GM12891 (cell line): ENCODE data around the gene UGT1A8.
"Not testable (repeated sequence)": the region's sequence is repeated elsewhere in the genome, so short reads cannot be mapped to it uniquely, and the experiment has no call there.

Source experiments
- DNase-seq: peaks from one replicate; pipeline ENCODE4 v3.0.0; 2011; ENCODE audit warnings: low spot score; ENCODE audit not compliant: insufficient read length
- FAIRE-seq: peaks from 2 replicates; lab custom pipeline; 2011; peaks lifted over from hg19 to GRCh38; lab: Jason Lieb, UNC
- PAX5 ChIP-seq: IDR thresholded peaks from 2 replicates; pipeline ENCODE4 v1.6.1; 2011; ENCODE audit warnings: low read length, moderate library complexity, mild to moderate bottlenecking; ENCODE audit not compliant: insufficient read depth, severe bottlenecking
- POLR2A ChIP-seq: IDR thresholded peaks from 2 replicates; pipeline ENCODE4 v1.6.1; 2011; ENCODE audit warnings: low read depth, low read length, control low read depth
- POLR2AphosphoS5 ChIP-seq: IDR thresholded peaks from 2 replicates; pipeline ENCODE4 v1.6.1; 2011; ENCODE audit warnings: low read depth, low read length, control low read depth
- POU2F2 ChIP-seq: IDR thresholded peaks from 2 replicates; pipeline ENCODE4 v1.6.1; 2011; ENCODE audit warnings: low read depth, mild to moderate bottlenecking, control low read depth, low read length, moderate library complexity
- SPI1 ChIP-seq: IDR thresholded peaks from 2 replicates; pipeline ENCODE4 v1.6.1; 2011; ENCODE audit warnings: low read depth, low read length, control low read depth
- TAF1 ChIP-seq: IDR thresholded peaks from 2 replicates; pipeline ENCODE4 v1.6.1; 2011; ENCODE audit warnings: low read depth, low read length, control low read depth

Gene UGT1A8

DNA sequence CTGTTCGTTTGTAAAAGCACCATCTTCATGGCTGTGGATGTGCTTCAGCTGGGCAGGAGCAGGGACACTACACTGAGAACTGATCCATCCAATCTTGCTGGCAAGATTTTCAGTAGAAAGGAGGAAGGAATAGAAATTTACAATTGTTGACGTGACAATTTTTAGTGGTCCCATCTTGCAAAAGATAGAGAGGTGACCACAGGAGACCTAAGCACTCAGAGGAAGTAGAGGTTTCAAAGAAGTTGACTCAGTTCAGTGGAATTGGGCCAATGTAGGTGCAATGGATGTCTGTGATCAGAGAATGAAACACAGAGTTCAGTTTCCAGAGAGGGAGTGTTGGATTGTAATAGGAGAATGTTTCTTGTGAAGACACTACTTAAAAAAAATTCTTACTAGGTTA lies 96.7 kb downstream of the UGT1A8 start:
- TF ChIP-seq POLR2AphosphoS5 (no peak), PAX5 (no peak), POLR2A (no peak), SPI1 (no peak), POU2F2 (no peak)
- DNase-seq (no peak), FAIRE-seq (no peak)

DNA sequence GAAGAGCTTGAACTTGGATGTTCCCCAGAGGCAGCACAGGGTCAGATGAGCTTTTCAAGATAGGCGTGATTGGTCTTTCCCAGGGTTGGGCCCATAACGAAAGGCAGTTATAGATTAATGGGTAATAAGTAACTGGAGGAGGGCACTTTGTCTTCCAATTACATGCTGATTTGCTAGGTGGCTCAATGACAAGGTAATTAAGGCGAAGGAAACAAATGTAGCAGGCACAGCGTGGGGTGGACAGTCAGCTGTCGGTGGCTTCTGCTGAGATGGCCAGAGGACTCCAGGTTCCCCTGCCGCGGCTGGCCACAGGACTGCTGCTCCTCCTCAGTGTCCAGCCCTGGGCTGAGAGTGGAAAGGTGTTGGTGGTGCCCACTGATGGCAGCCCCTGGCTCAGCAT lies 101.1 kb downstream of the UGT1A8 start, which contains the start of gene UGT1A4:
Gene UGT1A4 (plus strand): TSS at position 185 of the 400 bp plus-strand sequence. CDS start 85 bp downstream, at position 270.
- DNase-seq (no peak), FAIRE-seq (no peak)
- TF ChIP-seq PAX5 (no peak), POLR2AphosphoS5 (no peak), TAF1 (no peak), POLR2A (no peak), SPI1 (no peak), POU2F2 (no peak)

DNA sequence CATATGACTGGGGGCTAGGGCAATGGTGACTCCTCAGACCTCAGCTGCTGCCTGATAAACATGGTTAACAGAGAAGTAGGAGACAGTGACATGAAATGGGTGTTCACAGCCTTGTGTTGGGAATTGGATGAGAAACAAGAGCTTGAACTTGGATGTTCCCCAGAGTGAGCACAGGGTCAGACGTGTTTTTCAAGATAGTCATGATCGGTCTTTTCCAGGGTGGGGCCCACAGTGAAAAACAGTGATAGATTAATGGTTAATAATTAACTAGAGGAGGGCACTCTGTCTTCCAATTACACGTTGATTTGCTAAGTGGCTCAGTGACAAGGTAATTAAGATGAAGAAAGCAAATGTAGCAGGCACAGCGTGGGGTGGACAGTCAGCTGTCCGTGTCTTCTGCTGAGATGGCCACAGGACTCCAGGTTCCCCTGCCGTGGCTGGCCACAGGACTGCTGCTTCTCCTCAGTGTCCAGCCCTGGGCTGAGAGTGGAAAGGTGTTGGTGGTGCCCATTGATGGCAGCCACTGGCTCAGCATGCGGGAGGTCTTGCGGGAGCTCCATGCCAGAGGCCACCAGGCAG lies 111.4 kb downstream of the UGT1A8 start, which contains the start of gene UGT1A3:
Gene UGT1A3 (plus strand): TSS at position 320 of the 579 bp plus-strand sequence. CDS start 85 bp downstream, at position 405.
- DNase-seq (no peak), FAIRE-seq (no peak)
- TF ChIP-seq TAF1 (no peak), PAX5 (no peak), SPI1 (no peak), POLR2AphosphoS5 (no peak), POLR2A (no peak), POU2F2 (no peak)

DNA sequence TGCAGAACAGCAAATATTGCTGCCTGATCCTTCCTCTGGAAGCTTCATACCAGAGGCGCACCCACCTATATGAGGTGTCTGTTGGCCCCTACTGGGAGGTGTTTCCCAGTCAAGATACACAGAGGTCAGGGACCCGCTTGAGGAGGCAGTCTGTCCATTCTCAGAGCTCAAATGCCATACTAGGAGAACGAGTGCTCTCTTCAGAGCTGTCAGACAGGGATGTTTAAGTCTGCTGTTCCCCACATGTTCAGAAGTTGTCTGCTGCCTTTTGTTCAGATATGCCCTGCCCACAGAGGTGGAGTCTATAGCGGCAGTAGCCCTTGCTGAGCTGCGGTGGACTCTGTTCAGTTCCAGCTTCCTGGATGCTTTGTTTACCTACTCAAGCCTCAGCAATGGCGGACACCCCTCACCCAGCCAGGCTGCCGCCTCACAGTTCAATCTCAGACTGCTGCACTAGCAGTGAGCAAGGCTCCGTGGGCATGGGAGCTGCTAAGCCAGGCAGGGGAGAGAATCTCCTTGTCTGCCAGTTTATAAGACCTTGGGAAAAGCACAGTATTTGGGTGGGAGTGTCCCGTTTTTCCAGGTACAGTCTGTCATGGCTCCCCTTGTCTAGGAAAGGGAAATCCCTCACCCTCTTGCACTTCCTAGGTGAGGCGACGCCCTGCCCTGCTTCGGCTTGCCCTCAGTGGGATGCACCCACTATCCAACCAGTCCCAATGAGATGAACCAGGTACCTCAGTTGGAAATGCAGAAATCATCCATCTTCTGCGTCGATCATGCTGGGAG lies 119.6 kb downstream of the UGT1A8 start:
- not testable (repeated sequence) for DNase-seq, FAIRE-seq

- FAIRE-seq (no peak), DNase-seq (no peak)
- no peak for TF ChIP-seq POU2F2
- no peak for TF ChIP-seq POLR2AphosphoS5
- no peak for TF ChIP-seq POLR2A
- TF ChIP-seq SPI1: no peak
- TF ChIP-seq PAX5: no peak
- TF ChIP-seq TAF1: no peak
These were observed 123.4 kb downstream of the UGT1A8 start for GRCh38 chr2:233740870-233741269.

- TF ChIP-seq POU2F2 (no peak), TAF1 (no peak), POLR2AphosphoS5 (no peak), POLR2A (no peak), SPI1 (no peak)
- no peak for DNase-seq
- FAIRE-seq: no peak
These were observed 126.2 kb downstream of the UGT1A8 start for GRCh38 chr2:233743464-233744259.

DNA sequence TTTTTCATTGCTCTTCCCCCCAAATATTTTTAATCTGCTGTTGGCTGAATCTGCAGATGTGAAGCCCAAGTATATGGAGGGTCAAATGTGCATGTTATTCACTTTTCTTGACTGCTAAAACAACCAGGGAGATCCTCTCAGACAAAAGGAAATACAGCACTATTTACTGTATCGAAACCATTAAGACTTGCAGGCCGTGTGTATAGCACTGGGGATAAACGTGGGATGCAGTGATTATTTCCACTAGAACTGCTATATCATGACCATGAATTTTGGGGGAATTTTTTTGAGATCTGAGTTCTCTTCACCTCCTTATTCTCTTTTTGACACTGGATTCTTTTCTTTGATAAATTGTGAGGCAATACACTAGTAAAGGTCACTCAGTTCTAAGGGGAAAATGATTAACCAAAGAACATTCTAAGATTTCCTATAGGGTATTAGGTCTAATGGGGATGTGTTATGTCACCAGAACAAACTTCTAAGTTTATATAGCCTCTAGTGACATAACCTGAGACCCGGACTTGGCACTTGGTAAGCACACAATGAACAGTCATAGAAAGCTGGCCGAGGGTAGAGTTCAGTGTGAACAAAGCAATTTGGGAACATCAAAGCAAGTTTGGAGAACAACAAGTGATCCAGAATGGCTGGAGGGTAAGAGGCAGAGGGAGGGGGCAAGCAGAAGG lies 127.8 kb downstream of the UGT1A8 start:
- FAIRE-seq (peak; percentile 47), DNase-seq (no peak)
- TF ChIP-seq PAX5: no peak
- no peak for TF ChIP-seq POLR2A
- no peak for TF ChIP-seq SPI1
- no peak for TF ChIP-seq POLR2AphosphoS5
- no peak for TF ChIP-seq POU2F2
- TF ChIP-seq TAF1: no peak

GRCh38 chr2:233745838-233746237 lies 128.4 kb downstream of the UGT1A8 start:
- FAIRE-seq: not testable (repeated sequence)

DNA sequence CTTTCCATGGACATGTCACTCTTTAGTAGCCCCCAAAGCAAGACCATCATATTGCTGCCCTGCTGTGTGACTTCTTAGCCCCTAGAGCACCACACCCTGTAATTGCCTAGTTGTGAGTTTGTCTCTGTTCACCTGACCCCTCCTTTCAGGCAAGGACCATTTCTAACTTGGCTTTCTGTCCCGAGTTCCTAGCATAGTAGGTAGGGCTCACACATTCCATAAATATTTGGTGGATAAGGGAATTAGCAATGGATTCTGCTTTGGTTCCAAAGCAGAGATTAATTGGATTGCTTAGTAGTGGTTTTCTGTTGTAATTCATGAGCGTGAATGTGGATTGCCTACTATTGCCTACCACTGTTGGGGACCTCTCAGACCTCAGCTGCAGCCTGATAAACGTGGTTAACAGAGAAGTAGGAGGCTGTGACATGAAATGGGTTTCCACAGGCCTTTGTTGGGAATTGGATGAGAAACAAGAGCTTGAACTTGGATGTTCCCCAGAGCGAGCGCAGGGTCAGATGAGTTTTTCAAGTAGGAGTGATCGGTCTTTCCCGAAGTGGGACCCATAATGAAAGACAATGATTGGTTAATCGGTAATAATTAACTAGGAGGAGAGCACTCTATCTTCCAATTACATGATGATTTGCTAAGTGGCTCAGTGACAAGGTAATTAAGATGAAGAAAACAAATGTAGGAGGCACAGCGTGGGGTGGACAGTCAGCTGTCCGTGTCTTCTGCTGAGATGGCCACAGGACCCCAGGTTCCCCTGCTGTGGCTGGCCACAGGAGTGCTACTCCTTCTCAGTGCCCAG lies 129.2 kb downstream of the UGT1A8 start:
- no peak for TF ChIP-seq POLR2AphosphoS5
- TF ChIP-seq PAX5: no peak
- no peak for TF ChIP-seq POU2F2
- TF ChIP-seq POLR2A: no peak
- no peak for TF ChIP-seq TAF1
- TF ChIP-seq SPI1: no peak
- FAIRE-seq: no peak
- no peak for DNase-seq

More at GRCh38 chr2:233745838-233746237, 128.4 kb downstream of the UGT1A8 start:
- DNase-seq: not testable (repeated sequence)
